ENCODE results near the gene CRADD. TPM values are rescaled to one million over a fixed set of nuclear protein-coding genes. Genes with fewer than 3 reads are reported as not detected.
A peak's percentile ranks its signal among the peaks of the same experiment; 100 is the strongest.
"Not testable (repeated sequence)": the region's sequence is repeated elsewhere in the genome, so short reads cannot be mapped to it uniquely, and the experiment has no call there.

Gene CRADD
- total RNA-seq, 2 donors from 2014 or later: 9.6 to 10.1 TPM

DNA sequence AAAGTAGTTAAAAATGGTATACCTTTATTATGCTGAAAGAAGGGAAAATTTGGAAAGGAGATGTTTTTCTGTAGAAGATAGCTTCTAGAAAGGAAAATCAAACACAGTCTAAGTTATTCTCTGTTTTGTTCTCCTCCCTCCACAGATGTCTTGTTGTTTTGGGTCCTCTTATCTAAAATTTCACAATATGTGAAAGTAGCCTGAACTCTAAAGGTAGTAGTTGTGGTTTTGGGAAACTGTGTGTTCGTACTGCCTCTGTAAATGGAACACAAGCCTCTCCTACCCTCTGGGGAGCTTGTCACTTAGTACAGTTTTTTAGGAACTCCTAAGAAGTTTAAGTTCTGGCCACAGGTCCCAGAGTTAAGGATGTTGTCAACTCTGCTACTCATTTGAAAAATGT is 112.6 kb downstream of the CRADD start:
- ATAC-seq (no peak), DNase-seq (ENCODE audit: low spot score in 2 of 2) (no peak)
- Mint-ChIP-seq H3K36me3 (peaks cover 11 to 39% of the 10 kb centered on the region in 2 donors), H3K9me3 (peaks cover 0 to 5% of the 10 kb centered on the region in 2 donors), H3K27ac (peak overlapping the region in 1 of 2 donors; percentile 29)

DNA sequence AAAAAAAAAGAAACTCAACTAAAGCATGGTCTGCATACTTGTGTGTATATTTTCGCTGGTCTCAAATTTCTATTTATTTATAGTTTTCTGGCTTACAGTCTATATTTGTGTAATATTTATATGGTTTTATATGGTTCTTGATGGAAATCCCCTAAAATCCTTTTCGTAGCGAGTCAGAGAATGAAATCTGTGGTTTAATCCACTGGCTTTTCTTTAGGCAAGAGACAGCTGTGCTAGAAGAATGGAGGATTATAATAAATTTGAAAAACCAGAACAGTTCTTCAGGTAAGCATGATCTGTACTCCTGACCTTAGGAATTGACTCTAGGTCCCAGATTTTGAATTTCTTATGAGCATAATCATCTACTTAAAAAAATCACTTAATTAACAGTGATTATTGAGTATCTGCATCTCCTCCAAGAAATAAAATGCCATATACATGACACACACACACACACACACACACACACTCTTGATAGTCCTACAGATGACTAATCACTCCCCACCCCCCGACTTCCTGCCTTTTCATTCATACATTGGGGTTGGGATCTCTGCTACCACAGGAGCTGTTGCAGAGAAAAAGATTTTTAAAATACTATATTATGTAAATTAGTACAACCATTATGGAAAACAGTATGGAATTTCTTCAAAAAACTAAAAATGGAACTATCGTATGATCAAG is 113.4 kb downstream of the CRADD start:
- H3K36me3 Mint-ChIP-seq: peaks cover 11 to 34% of the 10 kb centered on the region in 2 donors
- ATAC-seq (peak in 1 of 2 donors; percentile 41), DNase-seq (ENCODE audit: low spot score in 2 of 2) (no peak)
- peaks cover 0 to 5% of the 10 kb centered on the region in 2 donors for H3K9me3 Mint-ChIP-seq
- no peak overlapping the region for H3K27ac Mint-ChIP-seq

DNA sequence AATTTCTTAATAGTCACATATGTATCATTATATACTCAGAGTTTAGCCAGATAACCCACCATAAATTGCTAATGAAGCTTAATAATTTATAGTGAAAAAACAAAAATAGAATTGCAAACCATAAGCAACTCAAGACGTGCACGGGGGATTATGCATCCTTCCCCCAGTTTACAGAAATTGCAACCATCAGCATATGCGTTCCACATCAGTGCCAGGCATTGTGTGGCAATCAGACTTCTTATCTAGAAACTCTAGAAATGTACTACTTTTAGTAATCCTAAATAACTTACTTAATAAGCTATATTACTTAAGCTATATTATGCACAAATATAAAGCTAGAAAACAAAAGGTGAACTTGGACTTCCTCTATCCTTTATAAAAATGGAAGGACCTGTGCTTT is 115.8 kb downstream of the CRADD start:
- ATAC-seq (no peak), DNase-seq (ENCODE audit: low spot score in 2 of 2) (no peak)
- Mint-ChIP-seq H3K9me3 (peaks cover 0 to 2% of the 10 kb centered on the region in 2 donors), H3K27ac (no peak overlapping the region), H3K36me3 (peaks cover 7 to 13% of the 10 kb centered on the region in 2 donors)

GRCh38 chr12:93793983-93794382 is 116.8 kb downstream of the CRADD start:
- no peak for ATAC-seq
- DNase-seq (ENCODE audit: low spot score in 2 of 2): no peak
- no peak overlapping the region for H3K27ac Mint-ChIP-seq
- no peaks in the 10 kb centered on the region for H3K9me3 Mint-ChIP-seq
- H3K36me3 Mint-ChIP-seq: peaks cover 0 to 3% of the 10 kb centered on the region in 2 donors

DNA sequence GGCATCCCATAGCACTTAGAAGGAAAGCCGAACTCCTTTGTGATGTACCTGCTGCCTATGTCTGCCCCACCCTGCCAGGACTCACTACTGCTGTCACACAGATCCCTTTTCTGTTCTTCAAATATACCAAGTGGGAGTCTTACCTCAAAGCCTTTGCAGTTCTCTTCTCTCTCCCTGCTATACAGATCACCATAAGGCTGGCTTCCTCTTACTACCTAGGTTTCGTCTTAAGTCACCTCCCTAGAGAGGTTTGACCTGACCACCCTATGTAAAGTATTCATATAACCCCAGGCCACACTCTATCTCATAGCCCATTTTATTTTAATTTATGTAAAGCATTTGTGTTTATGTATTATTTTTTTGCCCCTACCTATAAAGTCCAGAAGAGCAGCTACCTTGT is 117.6 kb downstream of the CRADD start:
- H3K27ac Mint-ChIP-seq: no peak overlapping the region
- no peaks in the 10 kb centered on the region for H3K36me3 Mint-ChIP-seq
- DNase-seq (ENCODE audit: low spot score in 2 of 2) (no peak), ATAC-seq (no peak)
- H3K9me3 Mint-ChIP-seq: no peaks in the 10 kb centered on the region

- no peak for ATAC-seq
Observed at GRCh38 chr12:93795352-93795751, 118.2 kb downstream of the CRADD start.

GRCh38 chr12:93796729-93797128 is 119.6 kb downstream of the CRADD start:
- H3K36me3 Mint-ChIP-seq: peaks cover 0 to 4% of the 10 kb centered on the region in 2 donors
- ATAC-seq (no peak), DNase-seq (ENCODE audit: low spot score in 2 of 2) (no peak)
- H3K9me3 Mint-ChIP-seq: peaks cover 0 to 4% of the 10 kb centered on the region in 2 donors
- H3K27ac Mint-ChIP-seq: peak overlapping the region in 1 of 2 donors; percentile 3

More at GRCh38 chr12:93795352-93795751, 118.2 kb downstream of the CRADD start:
- Mint-ChIP-seq H3K27ac (no peak overlapping the region), H3K36me3 (no peaks in the 10 kb centered on the region), H3K9me3 (peaks cover 0 to under 1% of the 10 kb centered on the region in 2 donors)
- DNase-seq (ENCODE audit: low spot score in 2 of 2): no peak

- H3K27ac Mint-ChIP-seq: peak overlapping the region in 1 of 2 donors; percentile 39
- DNase-seq (ENCODE audit: low spot score in 2 of 2) (no peak), ATAC-seq (peak; percentile 48 to 92)
- H3K9me3 Mint-ChIP-seq: peaks cover 0 to 4% of the 10 kb centered on the region in 2 donors
- peaks cover 0 to 9% of the 10 kb centered on the region in 2 donors for H3K36me3 Mint-ChIP-seq
Observed at GRCh38 chr12:93798279-93799151, 121.3 kb downstream of the CRADD start.

- not testable (repeated sequence) for H3K27ac Mint-ChIP-seq; H3K9me3 Mint-ChIP-seq; DNase-seq (ENCODE audit: low spot score in 2 of 2); H3K36me3 Mint-ChIP-seq; ATAC-seq
Observed at GRCh38 chr12:93801666-93802065, 124.5 kb downstream of the CRADD start.

DNA sequence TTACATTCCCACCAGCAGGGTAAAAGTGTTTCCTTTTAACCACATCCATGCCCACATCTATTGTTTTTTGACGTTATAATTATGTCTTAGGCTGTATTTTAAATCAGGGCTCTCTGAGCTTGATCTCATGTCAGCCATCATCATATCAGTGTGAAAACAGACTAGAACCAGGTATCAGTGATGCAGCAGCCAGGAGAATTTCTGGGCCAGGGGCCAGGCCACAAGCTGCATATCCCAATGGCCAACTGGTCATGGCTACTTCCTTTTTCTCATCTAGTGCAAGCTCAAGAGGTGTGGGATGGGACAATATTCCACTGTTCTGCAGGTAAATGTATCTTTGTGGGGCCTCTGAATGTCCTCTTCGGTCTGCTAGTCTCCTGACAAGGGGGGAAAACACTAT is 125.1 kb downstream of the CRADD start:
- H3K36me3 Mint-ChIP-seq: peaks cover 2 to 9% of the 10 kb centered on the region in 2 donors
- ATAC-seq (no peak), DNase-seq (ENCODE audit: low spot score in 2 of 2) (no peak)
- H3K27ac Mint-ChIP-seq: no peak overlapping the region
- peaks cover 0 to 4% of the 10 kb centered on the region in 2 donors for H3K9me3 Mint-ChIP-seq

GRCh38 chr12:93802698-93803423 is 125.7 kb downstream of the CRADD start:
- Mint-ChIP-seq H3K9me3 (peaks cover 0 to 4% of the 10 kb centered on the region in 2 donors), H3K36me3 (peaks cover 5 to 11% of the 10 kb centered on the region in 2 donors), H3K27ac (no peak overlapping the region)
- no peak for ATAC-seq
- no peak for DNase-seq (ENCODE audit: low spot score in 2 of 2)

GRCh38 chr12:93803424-93803807 is 126.2 kb downstream of the CRADD start:
- Mint-ChIP-seq H3K9me3 (peaks cover 0 to 8% of the 10 kb centered on the region in 2 donors), H3K36me3 (peaks cover 5 to 16% of the 10 kb centered on the region in 2 donors), H3K27ac (no peak overlapping the region)
- ATAC-seq (no peak), DNase-seq (ENCODE audit: low spot score in 2 of 2) (no peak)

DNA sequence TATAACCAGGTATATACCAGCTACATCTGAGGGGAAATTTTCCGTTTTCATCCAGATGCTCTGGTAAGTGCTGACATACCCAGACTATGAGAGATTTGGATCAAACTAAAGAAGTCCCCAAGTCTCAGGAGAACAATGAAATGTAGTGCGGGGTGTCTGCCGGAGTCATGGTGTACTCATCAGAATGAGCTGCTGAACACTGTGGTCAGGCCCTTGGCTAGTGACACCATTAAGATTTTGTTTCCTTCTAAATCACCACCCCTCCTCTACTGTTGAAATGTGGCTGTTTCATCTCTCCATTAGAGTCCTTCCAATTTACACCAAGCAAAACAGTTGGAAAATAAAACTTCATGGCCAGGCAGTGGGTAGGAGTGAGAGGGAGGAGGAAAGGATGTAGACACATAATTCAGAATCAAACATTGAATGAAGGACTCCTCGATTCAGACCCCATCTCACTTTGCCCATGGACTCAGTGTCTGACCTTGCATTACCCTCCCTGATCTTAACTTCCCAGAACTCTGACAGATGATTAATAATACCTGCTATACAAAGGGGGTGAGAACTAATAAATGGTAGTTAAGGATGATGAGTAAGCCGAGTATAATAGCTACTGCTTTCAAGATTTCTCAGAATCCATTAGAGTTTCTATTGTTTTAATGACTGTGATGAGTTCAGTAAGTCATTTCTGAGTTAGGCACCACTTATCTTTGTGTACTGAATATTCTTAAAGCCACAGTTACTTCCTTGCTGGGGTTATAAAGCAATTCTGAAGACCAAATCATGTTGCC is 127.4 kb downstream of the CRADD start:
- Mint-ChIP-seq H3K27ac (no peak overlapping the region), H3K9me3 (peaks cover 0 to 11% of the 10 kb centered on the region in 2 donors), H3K36me3 (peaks cover 5 to 22% of the 10 kb centered on the region in 2 donors)
- no peak for DNase-seq (ENCODE audit: low spot score in 2 of 2)
- ATAC-seq: peak; percentile 26 to 65

DNA sequence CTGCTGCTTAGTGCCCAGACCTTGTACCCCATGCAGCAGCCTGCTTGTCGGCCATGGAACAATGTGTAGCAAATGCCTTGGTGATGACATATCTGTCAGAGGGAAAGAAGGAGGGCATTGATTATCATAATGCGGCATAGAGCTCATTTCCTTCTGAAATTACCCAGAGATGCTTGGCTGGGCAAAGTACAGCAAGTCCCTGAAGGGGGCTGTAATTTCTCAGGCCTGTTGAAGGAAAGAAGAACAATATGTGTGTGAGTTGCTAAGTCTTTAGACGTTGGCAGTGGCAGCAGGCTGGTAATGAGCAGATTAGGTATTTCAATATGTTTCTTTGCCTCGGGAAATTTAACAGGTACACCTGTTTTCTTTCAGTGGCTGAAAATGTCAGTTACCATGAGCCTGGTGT is 128.6 kb downstream of the CRADD start:
- peaks cover 0 to 6% of the 10 kb centered on the region in 2 donors for H3K9me3 Mint-ChIP-seq
- H3K36me3 Mint-ChIP-seq: peaks cover 5 to 23% of the 10 kb centered on the region in 2 donors
- ATAC-seq (no peak), DNase-seq (ENCODE audit: low spot score in 2 of 2) (no peak)
- no peak overlapping the region for H3K27ac Mint-ChIP-seq

GRCh38 chr12:93807354-93807753 is 130.2 kb downstream of the CRADD start:
- DNase-seq (ENCODE audit: low spot score in 2 of 2) (no peak), ATAC-seq (no peak)
- Mint-ChIP-seq H3K36me3 (peaks cover 5 to 22% of the 10 kb centered on the region in 2 donors), H3K27ac (no peak overlapping the region), H3K9me3 (peaks cover 0 to 6% of the 10 kb centered on the region in 2 donors)

Measured in activated naive CD4-positive, alpha-beta T cell treated with anti-CD3 and anti-CD28 coated beads, Interleukin-2, amount 50 U/mL, for 72 hours (primary cell).